GM18858 (cell line): ENCODE results near the gene PEAK1.

Source experiments
- ATAC-seq: cut with Tn5 transposase; IDR thresholded peaks from one replicate; pipeline ENCODE4 v1.9.1; 2021; ENCODE audit not compliant: unreplicated experiment

Gene PEAK1

GRCh38 chr15:77143616-77144015 is 276.3 kb downstream of the PEAK1 start:
- ATAC-seq, result no peak

GRCh38 chr15:77143191-77143590 is 276.7 kb downstream of the PEAK1 start:
- no peak for ATAC-seq

- no peak for ATAC-seq
Measured at GRCh38 chr15:77140220-77140619, 279.7 kb downstream of the PEAK1 start.

GRCh38 chr15:77139312-77139711 is 280.6 kb downstream of the PEAK1 start:
- no peak for ATAC-seq

- ATAC-seq, result no peak
Measured at GRCh38 chr15:77138167-77138522, 281.8 kb downstream of the PEAK1 start.

- ATAC-seq, result no peak
Measured at GRCh38 chr15:77135181-77135580, 284.7 kb downstream of the PEAK1 start.

GRCh38 chr15:77130315-77130930 is 289.5 kb downstream of the PEAK1 start:
- no peak for ATAC-seq

- ATAC-seq, result no peak
Measured at GRCh38 chr15:77127626-77128025, 292.3 kb downstream of the PEAK1 start.

GRCh38 chr15:77126529-77127326 is 293.2 kb downstream of the PEAK1 start:
- ATAC-seq, result no peak

- ATAC-seq, result no peak
Measured at GRCh38 chr15:77123854-77124253, 296.1 kb downstream of the PEAK1 start.

GRCh38 chr15:77122576-77122975 is 297.3 kb downstream of the PEAK1 start:
- ATAC-seq, result no peak

GRCh38 chr15:77121599-77121998 is 298.3 kb downstream of the PEAK1 start:
- ATAC-seq, result no peak

- ATAC-seq, result no peak
Measured at GRCh38 chr15:77120576-77120975, 299.3 kb downstream of the PEAK1 start.

GRCh38 chr15:77119446-77119845 is 300.5 kb downstream of the PEAK1 start:
- ATAC-seq, result no peak

- no peak for ATAC-seq
Measured at GRCh38 chr15:77118882-77119321, 301.0 kb downstream of the PEAK1 start.

- ATAC-seq, result no peak
Measured at GRCh38 chr15:77115179-77115578, 304.7 kb downstream of the PEAK1 start.

GRCh38 chr15:77112838-77113504 is 306.9 kb downstream of the PEAK1 start:
- no peak for ATAC-seq

GRCh38 chr15:77111789-77112188 is 308.1 kb downstream of the PEAK1 start:
- ATAC-seq, result no peak

GRCh38 chr15:77107531-77108355 is 312.2 kb downstream of the PEAK1 start:
- ATAC-seq, result no peak

GRCh38 chr15:77107068-77107467 is 312.8 kb downstream of the PEAK1 start:
- no peak for ATAC-seq

GRCh38 chr15:77104155-77104554 is 315.7 kb downstream of the PEAK1 start:
- no peak for ATAC-seq
